ENCODE data around the gene DMRTA2. TPM values are rescaled to one million over a fixed set of nuclear protein-coding genes. Genes with fewer than 3 reads are reported as not detected.

DMRTA2 gene
- total RNA-seq, 1 experiment from 2014 or later = not detected

DNA sequence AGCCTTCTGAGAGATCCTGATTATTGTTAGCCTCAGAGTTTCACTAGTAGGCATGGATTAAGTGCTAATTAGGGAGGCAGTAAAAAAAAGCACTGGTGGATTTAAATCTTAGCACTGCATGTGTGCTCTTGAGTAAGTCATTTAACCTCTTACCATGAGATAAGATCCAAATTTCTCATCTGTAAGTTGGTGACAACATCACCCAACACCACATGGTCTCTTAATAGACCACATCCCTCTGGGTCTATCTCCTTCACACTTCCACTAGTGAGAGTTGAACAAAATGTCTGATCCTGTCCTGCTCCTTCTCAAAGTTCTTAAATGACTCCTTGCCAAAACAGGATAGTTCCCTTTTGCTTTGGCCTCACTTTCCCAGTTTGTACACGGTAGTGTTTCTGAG lies 29.5 kb upstream of the DMRTA2 start:
- H3K27me3 ChIP-seq (ENCODE audit: control insufficient read depth, insufficient read depth, low read length) = no peaks in the 10 kb centered on the region
- H3K4me3 ChIP-seq (ENCODE audit: low read depth in 2 of 2, low read length in 2 of 2) = no peak overlapping the region
- in situ Hi-C loops (cut with HindIII; ENCODE audit: low pct_unique_long_range_greater_than_20kb, low sequenced_read_pairs) = no loop called here
- no peaks in the 10 kb centered on the region for H3K9me3 ChIP-seq (ENCODE audit: control insufficient read depth, insufficient read depth, low read depth, low read length)
- H3K36me3 ChIP-seq (ENCODE audit: control insufficient read depth, insufficient read depth, low read length) = no peaks in the 10 kb centered on the region
- H3K4me1 ChIP-seq (ENCODE audit: control insufficient read depth, insufficient read depth, low read length) = no peaks in the 10 kb centered on the region
- BruUV-seq (replicated peaks) = no TSS peak
- CTCF ChIA-PET = no interaction called here
- POLR2A ChIA-PET = no interaction called here
- TF ChIP-seq, protein P1, sequence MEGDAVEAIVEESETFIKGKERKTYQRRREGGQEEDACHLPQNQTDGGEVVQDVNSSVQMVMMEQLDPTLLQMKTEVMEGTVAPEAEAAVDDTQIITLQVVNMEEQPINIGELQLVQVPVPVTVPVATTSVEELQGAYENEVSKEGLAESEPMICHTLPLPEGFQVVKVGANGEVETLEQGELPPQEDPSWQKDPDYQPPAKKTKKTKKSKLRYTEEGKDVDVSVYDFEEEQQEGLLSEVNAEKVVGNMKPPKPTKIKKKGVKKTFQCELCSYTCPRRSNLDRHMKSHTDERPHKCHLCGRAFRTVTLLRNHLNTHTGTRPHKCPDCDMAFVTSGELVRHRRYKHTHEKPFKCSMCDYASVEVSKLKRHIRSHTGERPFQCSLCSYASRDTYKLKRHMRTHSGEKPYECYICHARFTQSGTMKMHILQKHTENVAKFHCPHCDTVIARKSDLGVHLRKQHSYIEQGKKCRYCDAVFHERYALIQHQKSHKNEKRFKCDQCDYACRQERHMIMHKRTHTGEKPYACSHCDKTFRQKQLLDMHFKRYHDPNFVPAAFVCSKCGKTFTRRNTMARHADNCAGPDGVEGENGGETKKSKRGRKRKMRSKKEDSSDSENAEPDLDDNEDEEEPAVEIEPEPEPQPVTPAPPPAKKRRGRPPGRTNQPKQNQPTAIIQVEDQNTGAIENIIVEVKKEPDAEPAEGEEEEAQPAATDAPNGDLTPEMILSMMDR (IDR thresholded peaks at IDR 0.05) = no peak
- no peak for TF ChIP-seq POLR2AphosphoS5 (IDR thresholded peaks at IDR 0.05; ENCODE audit: low read depth, low read length)
- TF ChIP-seq, protein P2, sequence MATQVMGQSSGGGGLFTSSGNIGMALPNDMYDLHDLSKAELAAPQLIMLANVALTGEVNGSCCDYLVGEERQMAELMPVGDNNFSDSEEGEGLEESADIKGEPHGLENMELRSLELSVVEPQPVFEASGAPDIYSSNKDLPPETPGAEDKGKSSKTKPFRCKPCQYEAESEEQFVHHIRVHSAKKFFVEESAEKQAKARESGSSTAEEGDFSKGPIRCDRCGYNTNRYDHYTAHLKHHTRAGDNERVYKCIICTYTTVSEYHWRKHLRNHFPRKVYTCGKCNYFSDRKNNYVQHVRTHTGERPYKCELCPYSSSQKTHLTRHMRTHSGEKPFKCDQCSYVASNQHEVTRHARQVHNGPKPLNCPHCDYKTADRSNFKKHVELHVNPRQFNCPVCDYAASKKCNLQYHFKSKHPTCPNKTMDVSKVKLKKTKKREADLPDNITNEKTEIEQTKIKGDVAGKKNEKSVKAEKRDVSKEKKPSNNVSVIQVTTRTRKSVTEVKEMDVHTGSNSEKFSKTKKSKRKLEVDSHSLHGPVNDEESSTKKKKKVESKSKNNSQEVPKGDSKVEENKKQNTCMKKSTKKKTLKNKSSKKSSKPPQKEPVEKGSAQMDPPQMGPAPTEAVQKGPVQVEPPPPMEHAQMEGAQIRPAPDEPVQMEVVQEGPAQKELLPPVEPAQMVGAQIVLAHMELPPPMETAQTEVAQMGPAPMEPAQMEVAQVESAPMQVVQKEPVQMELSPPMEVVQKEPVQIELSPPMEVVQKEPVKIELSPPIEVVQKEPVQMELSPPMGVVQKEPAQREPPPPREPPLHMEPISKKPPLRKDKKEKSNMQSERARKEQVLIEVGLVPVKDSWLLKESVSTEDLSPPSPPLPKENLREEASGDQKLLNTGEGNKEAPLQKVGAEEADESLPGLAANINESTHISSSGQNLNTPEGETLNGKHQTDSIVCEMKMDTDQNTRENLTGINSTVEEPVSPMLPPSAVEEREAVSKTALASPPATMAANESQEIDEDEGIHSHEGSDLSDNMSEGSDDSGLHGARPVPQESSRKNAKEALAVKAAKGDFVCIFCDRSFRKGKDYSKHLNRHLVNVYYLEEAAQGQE (IDR thresholded peaks at IDR 0.05; ENCODE audit: insufficient read depth in 1 of 2, low read depth in 2 of 2, low read length in 1 of 2) = no peak
- TF ChIP-seq SIN3A (IDR thresholded peaks at IDR 0.05; ENCODE audit: borderline replicate concordance, insufficient read depth, low read depth, low read length) = no peak
- TF ChIP-seq TCF7L2 (IDR thresholded peaks at IDR 0.05; ENCODE audit: low read depth, low read length) = no peak
- intact Hi-C loops (cut with micrococcal nuclease; ENCODE audit: unreplicated experiment) = no loop called here
- H3K27ac ChIP-seq (ENCODE audit: low read length) = no peak overlapping the region
- no peak for DNase-seq (ENCODE audit: low read depth, low spot score)
- no peak for ATAC-seq

DNA sequence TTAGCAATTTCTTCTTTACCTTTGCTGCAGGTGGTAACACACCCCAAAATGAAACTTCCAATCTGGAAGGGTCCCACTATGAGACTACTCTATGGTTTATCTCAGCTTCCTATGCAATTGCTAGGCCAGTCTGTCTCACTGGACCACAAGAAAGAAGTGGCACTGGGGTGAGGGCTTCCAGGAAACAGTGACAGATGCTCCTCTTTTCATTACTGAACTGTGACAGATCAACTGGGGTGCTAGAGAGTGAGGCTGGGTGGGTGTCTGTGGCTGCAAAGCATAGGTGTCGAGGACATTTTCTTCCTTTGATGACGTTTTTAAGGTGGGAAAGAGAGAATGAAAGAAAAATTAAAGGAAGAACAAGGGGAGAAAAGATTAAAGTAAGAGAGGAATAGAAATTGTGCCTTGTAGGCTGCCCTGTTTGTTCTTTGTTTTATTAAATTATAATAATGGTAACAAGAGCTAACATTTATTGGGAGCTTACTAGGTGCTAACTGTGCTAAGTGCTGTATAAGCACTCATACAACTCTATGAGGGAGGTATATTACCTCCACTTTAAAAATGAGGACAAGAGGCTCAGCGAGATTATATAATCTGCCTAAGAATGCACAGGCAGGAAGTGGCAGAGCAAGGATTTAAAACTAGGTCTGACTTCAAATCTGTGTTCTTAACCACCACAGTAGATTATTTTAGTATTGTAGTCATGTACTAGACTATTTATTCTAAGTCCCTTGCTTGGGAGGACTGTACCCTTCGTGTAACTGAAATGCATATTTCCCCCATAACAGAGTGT lies 27.8 kb upstream of the DMRTA2 start:
- intact Hi-C loops (cut with micrococcal nuclease; ENCODE audit: unreplicated experiment) = no loop called here
- no TSS peak for BruUV-seq (replicated peaks)
- in situ Hi-C loops (cut with HindIII; ENCODE audit: low pct_unique_long_range_greater_than_20kb, low sequenced_read_pairs) = no loop called here
- Histone ChIP-seq H3K36me3 (ENCODE audit: control insufficient read depth, insufficient read depth, low read length) (no peaks in the 10 kb centered on the region), H3K27ac (ENCODE audit: low read length) (no peak overlapping the region), H3K27me3 (ENCODE audit: control insufficient read depth, insufficient read depth, low read length) (no peaks in the 10 kb centered on the region), H3K9me3 (ENCODE audit: control insufficient read depth, insufficient read depth, low read depth, low read length) (no peaks in the 10 kb centered on the region), H3K4me1 (ENCODE audit: control insufficient read depth, insufficient read depth, low read length) (no peaks in the 10 kb centered on the region), H3K4me3 (ENCODE audit: low read depth in 2 of 2, low read length in 2 of 2) (no peak overlapping the region)
- CTCF ChIA-PET = no interaction called here
- ATAC-seq = no peak
- no peak for DNase-seq (ENCODE audit: low read depth, low spot score)
- POLR2A ChIA-PET = no interaction called here
- TF ChIP-seq POLR2AphosphoS5 (IDR thresholded peaks at IDR 0.05; ENCODE audit: low read depth, low read length) = no peak
- no peak for TF ChIP-seq TCF7L2 (IDR thresholded peaks at IDR 0.05; ENCODE audit: low read depth, low read length)
- no peak for TF ChIP-seq SIN3A (IDR thresholded peaks at IDR 0.05; ENCODE audit: borderline replicate concordance, insufficient read depth, low read depth, low read length)
- TF ChIP-seq, protein P1 (IDR thresholded peaks at IDR 0.05) = no peak
- TF ChIP-seq, protein P2 (IDR thresholded peaks at IDR 0.05; ENCODE audit: insufficient read depth in 1 of 2, low read depth in 2 of 2, low read length in 1 of 2) = no peak
